Muscle of leg (tissue), 11 donors: ENCODE data around the gene CKB. TPM values are rescaled to one million over a fixed set of nuclear protein-coding genes. Genes with fewer than 3 reads are reported as not detected.
A peak's percentile ranks its signal among the peaks of the same experiment; 100 is the strongest.

Experiments
- DNase-seq: peaks from one replicate; pipeline ENCODE4 v3.0.0; 2013
- H3K27ac ChIP-seq: one replicate; pipeline ENCODE4 v1.5.1; 2013; ENCODE audit warnings: mild to moderate bottlenecking, low read length, control low read depth
- H3K27me3 ChIP-seq: one replicate; pipeline ENCODE4 v1.6.1; 2013; ENCODE audit warnings: low read length; ENCODE audit not compliant: control insufficient read depth, insufficient read depth
- H3K36me3 ChIP-seq: one replicate; pipeline ENCODE4 v1.6.1; 2013; ENCODE audit warnings: low read length; ENCODE audit not compliant: control insufficient read depth, insufficient read depth
- H3K4me1 ChIP-seq: one replicate; pipeline ENCODE4 v1.6.1; 2013; ENCODE audit warnings: low read length; ENCODE audit not compliant: control insufficient read depth, insufficient read depth
- H3K4me3 ChIP-seq: one replicate; pipeline ENCODE4 v1.5.1; 2013; ENCODE audit warnings: low read length, control low read depth
- H3K9me3 ChIP-seq: replicated peaks from 2 replicates; pipeline ENCODE4 v1.6.1; 2013; ENCODE audit warnings: low read depth, low read length; ENCODE audit not compliant: control insufficient read depth
- WGBS: methylation state at CpG from one replicate; pipeline ENCODE4 v1.1.5; 2013; ENCODE audit warnings: missing lambda C conversion rate; ENCODE audit not compliant: insufficient coverage; 5-methylcytosine and 5-hydroxymethylcytosine counted together
- polyA plus RNA-seq, 8 donors: library from polyadenylated mRNA; unstranded; fragments of 120-200 nt; gene quantifications; one replicate each; pipeline versions ENCODE4 v1.2.1 to v1.2.3, GENCODE V29; 2013; ENCODE audit warnings: inconsistent platforms in 1 of 8, low replicate concordance in 1 of 8; ENCODE audit not compliant: insufficient read length in 8 of 8, insufficient read depth in 1 of 8
- total RNA-seq: library from RNA; stranded (reverse); fragments of 120-200 nt; gene quantifications from one replicate; pipeline ENCODE4 v1.2.4, GENCODE V29; 2013

CKB gene
- total and polyA plus RNA-seq, 9 donors: 155 to 560 (median 329) TPM

- H3K4me3 ChIP-seq: no peak overlapping the region
- peaks cover 68% of the 10 kb centered on the region for H3K36me3 ChIP-seq
- H3K4me1 ChIP-seq: no peaks in the 10 kb centered on the region
- no peak overlapping the region for H3K27ac ChIP-seq
- WGBS: 90% methylated on average over 7 of the region's 11 CpGs
- no peaks in the 10 kb centered on the region for H3K9me3 ChIP-seq
- DNase-seq: no peak
- no peaks in the 10 kb centered on the region for H3K27me3 ChIP-seq
Measured at GRCh38 chr14:103501041-103501870, 21.4 kb downstream of the CKB start.

DNA sequence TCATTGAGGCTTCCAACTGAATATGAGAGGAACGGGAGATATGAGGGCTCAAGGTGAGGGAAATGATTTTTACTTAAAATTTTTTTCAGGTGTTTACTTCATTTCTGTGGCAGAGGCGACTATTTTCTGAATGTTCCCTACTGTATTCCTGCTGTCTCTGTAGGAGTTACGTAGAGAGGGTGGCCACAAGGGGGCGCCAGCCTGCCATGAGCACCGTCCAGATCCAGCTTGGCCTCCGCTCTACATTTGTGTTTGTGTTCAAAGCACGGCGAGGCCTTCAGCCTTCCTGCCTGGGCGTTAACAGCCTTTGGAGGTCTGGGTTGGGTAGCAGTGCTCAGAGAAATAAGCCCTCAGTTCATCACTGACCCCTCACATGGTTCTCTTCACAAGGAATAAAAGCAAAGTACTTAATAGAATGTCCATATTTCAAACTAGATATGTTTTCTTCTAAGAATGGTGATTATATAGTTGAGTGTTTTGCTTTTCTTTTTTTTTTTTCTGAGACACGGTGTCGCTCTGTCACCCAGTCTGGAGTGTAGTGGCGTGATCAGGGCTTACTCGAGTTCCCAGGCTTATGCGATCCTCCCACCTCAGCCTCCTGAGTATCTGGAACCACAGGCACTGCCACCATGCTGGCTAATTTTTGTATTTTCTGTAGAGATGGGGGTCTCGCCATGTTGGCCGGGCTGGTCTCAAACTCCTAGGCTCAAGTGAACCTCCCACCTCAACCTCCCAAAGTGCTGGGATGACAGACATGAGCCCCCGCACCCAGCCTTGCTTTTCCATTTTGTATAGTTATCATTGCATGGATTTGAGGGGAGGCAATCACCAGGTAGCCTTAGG is 22.3 kb downstream of the CKB start:
- Histone ChIP-seq H3K4me1 (no peaks in the 10 kb centered on the region), H3K4me3 (no peak overlapping the region), H3K36me3 (peaks cover 68% of the 10 kb centered on the region), H3K27ac (no peak overlapping the region), H3K9me3 (no peaks in the 10 kb centered on the region), H3K27me3 (no peaks in the 10 kb centered on the region)
- 14% methylated on average over 1 of the region's 17 CpGs for WGBS
- DNase-seq: peak; percentile 89

DNA sequence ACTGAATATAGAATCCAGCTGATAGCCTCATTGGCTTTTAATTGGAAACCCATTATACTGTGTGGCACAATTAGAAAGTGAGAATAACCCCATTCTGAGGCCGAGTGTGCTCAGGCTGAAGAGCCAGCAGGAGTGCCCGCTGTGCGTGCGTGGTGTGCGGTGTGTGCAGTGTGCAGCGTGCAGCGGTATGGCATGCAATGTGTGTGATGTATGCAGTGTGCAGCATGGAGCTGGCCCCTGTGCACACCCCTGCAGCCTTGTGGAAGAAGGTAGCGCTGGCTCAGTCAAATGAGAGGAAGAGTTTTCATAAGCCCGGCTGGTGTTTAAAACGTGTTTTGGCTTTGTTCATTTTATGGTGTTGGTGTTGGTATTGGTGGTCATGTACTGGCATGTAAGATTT is 22.9 kb downstream of the CKB start:
- Histone ChIP-seq H3K27ac (no peak overlapping the region), H3K36me3 (peaks cover 68% of the 10 kb centered on the region), H3K9me3 (no peaks in the 10 kb centered on the region), H3K4me1 (no peaks in the 10 kb centered on the region), H3K4me3 (no peak overlapping the region), H3K27me3 (no peaks in the 10 kb centered on the region)
- no peak for DNase-seq
- WGBS: 82% methylated on average over 9 of the region's 10 CpGs

GRCh38 chr14:103496776-103497175 is 25.9 kb downstream of the CKB start:
- no peaks in the 10 kb centered on the region for H3K27me3 ChIP-seq
- no peak overlapping the region for H3K27ac ChIP-seq
- WGBS: no CpG with 5 or more reads among the region's 1 CpG

GRCh38 chr14:103495854-103496253 is 26.8 kb downstream of the CKB start:
- WGBS: 83% methylated on average over 1 of the region's 2 CpGs
- Histone ChIP-seq H3K4me1 (no peaks in the 10 kb centered on the region), H3K4me3 (no peak overlapping the region), H3K27ac (no peak overlapping the region), H3K36me3 (peaks cover 53% of the 10 kb centered on the region), H3K27me3 (no peaks in the 10 kb centered on the region), H3K9me3 (no peaks in the 10 kb centered on the region)
- DNase-seq: no peak

More at GRCh38 chr14:103496776-103497175, 25.9 kb downstream of the CKB start:
- no peak for DNase-seq
- Histone ChIP-seq H3K36me3 (peaks cover 56% of the 10 kb centered on the region), H3K4me3 (no peak overlapping the region), H3K9me3 (no peaks in the 10 kb centered on the region), H3K4me1 (no peaks in the 10 kb centered on the region)

DNA sequence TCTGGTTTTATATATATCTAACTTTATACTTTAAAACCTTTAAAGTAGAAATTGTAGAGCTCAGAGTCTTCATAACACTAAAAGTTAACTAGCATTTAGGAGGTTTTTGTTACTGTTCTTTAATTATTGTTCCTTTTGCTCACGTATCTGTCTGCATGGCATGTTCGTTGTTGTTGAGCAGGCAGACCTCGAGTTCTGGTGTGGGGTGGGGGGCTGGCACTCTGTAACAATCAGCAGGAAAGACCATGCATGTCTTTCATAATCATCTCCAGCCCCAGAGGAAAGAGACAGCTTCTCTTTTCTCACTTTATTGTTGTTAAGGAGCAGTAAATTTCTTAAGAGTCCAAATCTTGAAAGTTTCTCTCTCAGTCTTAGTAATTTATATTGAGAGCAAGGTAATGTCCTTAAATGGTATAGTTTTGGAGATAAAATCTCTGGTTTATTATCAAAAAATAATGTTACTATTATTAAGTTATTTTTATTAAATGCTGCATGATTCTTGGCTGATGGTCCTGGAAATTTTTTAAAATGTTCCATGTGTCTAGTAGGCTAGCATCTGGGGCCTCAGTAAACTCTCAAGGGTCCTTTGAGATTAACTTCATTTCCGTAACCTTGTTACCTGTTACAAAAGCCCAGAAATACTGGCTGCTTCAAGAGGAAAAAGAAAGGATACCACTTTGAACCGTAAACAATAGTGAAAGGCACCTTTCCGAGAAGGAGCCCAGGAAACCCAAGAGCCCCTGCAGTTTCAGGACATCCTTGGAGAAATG is 30.3 kb downstream of the CKB start:
- Histone ChIP-seq H3K27ac (peak overlapping the region; percentile 31), H3K9me3 (no peaks in the 10 kb centered on the region), H3K4me3 (no peak overlapping the region), H3K4me1 (peaks cover 12% of the 10 kb centered on the region), H3K36me3 (peaks cover 53% of the 10 kb centered on the region), H3K27me3 (no peaks in the 10 kb centered on the region)
- peak; percentile 81 for DNase-seq
- 14% methylated on average over 2 of the region's 6 CpGs for WGBS

- Histone ChIP-seq H3K36me3 (peaks cover 53% of the 10 kb centered on the region), H3K9me3 (no peaks in the 10 kb centered on the region), H3K27ac (no peak overlapping the region), H3K27me3 (no peaks in the 10 kb centered on the region), H3K4me3 (no peak overlapping the region), H3K4me1 (peaks cover 12% of the 10 kb centered on the region)
- DNase-seq: no peak
- 83% methylated on average over 7 of the region's 10 CpGs for WGBS
Measured at GRCh38 chr14:103491691-103492090, 30.9 kb downstream of the CKB start.

DNA sequence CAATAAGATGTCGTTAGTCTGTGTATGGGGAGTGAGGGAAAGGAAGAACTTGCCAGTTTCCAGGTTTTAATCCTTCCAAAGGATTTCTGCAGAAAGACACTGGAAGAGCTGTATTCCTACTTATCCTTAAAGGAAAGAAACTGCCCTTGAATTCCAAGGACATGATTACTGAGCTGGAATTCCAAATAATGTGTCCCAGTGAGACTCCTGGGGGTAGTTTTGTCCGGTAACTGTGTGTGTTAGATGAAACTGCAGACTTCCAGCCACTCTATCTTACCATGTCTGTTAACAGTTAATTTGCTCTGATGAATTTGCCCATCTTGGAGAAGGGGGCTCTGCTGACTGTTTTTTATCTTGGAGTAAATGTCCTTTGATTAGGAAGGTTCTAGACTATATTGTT is 33.0 kb downstream of the CKB start:
- H3K36me3 ChIP-seq: peaks cover 51% of the 10 kb centered on the region
- DNase-seq: no peak
- H3K4me1 ChIP-seq: peaks cover 12% of the 10 kb centered on the region
- H3K27me3 ChIP-seq: no peaks in the 10 kb centered on the region
- H3K27ac ChIP-seq: peak overlapping the region; percentile 48
- WGBS: no CpG with 5 or more reads among the region's 2 CpGs
- H3K4me3 ChIP-seq: no peak overlapping the region
- H3K9me3 ChIP-seq: no peaks in the 10 kb centered on the region

DNA sequence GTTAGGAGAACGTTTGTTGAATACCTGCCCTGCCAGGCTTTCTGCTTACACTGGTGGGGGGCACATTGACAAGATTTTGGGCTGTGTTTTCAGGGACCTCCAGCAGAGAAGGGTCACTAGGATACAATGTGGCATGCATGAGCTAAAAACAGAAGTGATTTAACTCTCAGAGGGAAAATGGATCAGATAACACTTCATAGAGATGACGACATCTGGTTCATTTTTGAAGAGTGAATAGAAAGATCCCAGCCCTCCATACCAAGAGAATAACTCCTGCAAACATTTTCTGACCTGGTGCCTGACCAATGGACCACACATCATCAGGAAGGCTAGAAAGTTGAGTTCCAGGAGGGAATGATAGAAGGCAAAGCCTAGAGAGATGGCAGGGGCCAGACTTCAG is 33.7 kb downstream of the CKB start:
- no peaks in the 10 kb centered on the region for H3K9me3 ChIP-seq
- WGBS: 78% methylated on average over 1 of the region's 2 CpGs
- peaks cover 12% of the 10 kb centered on the region for H3K4me1 ChIP-seq
- H3K4me3 ChIP-seq: no peak overlapping the region
- H3K36me3 ChIP-seq: peaks cover 49% of the 10 kb centered on the region
- peak; percentile 22 for DNase-seq
- H3K27ac ChIP-seq: peak overlapping the region; percentile 66
- no peaks in the 10 kb centered on the region for H3K27me3 ChIP-seq

DNA sequence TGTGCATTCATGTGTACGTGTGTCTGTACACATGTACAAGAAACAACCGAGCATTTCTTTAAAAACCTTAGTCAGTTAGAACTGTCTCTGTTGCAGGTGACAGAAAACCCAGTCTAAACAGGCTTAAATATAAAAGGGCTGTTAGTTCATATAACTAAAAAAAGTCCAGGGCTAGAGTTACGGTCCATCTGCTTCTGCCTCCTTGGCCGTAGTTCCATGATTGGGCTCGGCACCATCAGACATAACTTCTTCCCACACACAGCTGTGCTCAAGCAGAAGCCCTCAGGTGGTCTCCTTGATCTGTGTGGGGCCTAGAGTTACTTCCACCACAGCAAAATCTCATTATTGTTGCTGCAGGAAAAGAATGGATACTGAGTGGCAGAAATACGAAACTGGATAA is 34.6 kb downstream of the CKB start:
- Histone ChIP-seq H3K27ac (peak overlapping the region; percentile 66), H3K27me3 (no peaks in the 10 kb centered on the region), H3K9me3 (no peaks in the 10 kb centered on the region), H3K4me1 (peaks cover 12% of the 10 kb centered on the region), H3K36me3 (peaks cover 45% of the 10 kb centered on the region), H3K4me3 (no peak overlapping the region)
- WGBS: no CpG with 5 or more reads among the region's 6 CpGs
- DNase-seq: peak; percentile 71
